Adipocyte (in vitro differentiated cells): ENCODE measurements around the gene THEM4.
A peak's percentile ranks its signal among the peaks of the same experiment; 100 is the strongest.

Experiments used
- DNase-seq: peaks from one replicate; pipeline ENCODE4 v3.0.0-alpha.2; 2015; ENCODE audit warnings: low read depth
- H3K27me3 ChIP-seq: replicated peaks from 2 replicates; pipeline ENCODE4 v1.7.0; 2013; ENCODE audit warnings: mild to moderate bottlenecking, low read length, moderate library complexity; ENCODE audit not compliant: control insufficient read depth, insufficient read depth
- H3K36me3 ChIP-seq: 2 replicates; pipeline ENCODE4 v1.7.0; 2013; ENCODE audit warnings: low read length, mild to moderate bottlenecking, moderate library complexity; ENCODE audit not compliant: control insufficient read depth, insufficient read depth, severe bottlenecking
- H3K4me1 ChIP-seq: 2 replicates; pipeline ENCODE4 v1.7.0; 2013; ENCODE audit warnings: mild to moderate bottlenecking, low read length, moderate library complexity; ENCODE audit not compliant: control insufficient read depth, insufficient read depth
- H3K4me3 ChIP-seq: 2 replicates; pipeline ENCODE4 v1.7.0; 2013; ENCODE audit warnings: mild to moderate bottlenecking, low read length, moderate library complexity
- H3K9ac ChIP-seq: 2 replicates; pipeline ENCODE4 v1.7.0; 2013; ENCODE audit warnings: mild to moderate bottlenecking, low read length, moderate library complexity
- H3K9me3 ChIP-seq: 2 replicates; pipeline ENCODE4 v1.7.0; 2013; ENCODE audit warnings: mild to moderate bottlenecking, low read length, moderate library complexity; ENCODE audit not compliant: control insufficient read depth

The THEM4 gene

DNA sequence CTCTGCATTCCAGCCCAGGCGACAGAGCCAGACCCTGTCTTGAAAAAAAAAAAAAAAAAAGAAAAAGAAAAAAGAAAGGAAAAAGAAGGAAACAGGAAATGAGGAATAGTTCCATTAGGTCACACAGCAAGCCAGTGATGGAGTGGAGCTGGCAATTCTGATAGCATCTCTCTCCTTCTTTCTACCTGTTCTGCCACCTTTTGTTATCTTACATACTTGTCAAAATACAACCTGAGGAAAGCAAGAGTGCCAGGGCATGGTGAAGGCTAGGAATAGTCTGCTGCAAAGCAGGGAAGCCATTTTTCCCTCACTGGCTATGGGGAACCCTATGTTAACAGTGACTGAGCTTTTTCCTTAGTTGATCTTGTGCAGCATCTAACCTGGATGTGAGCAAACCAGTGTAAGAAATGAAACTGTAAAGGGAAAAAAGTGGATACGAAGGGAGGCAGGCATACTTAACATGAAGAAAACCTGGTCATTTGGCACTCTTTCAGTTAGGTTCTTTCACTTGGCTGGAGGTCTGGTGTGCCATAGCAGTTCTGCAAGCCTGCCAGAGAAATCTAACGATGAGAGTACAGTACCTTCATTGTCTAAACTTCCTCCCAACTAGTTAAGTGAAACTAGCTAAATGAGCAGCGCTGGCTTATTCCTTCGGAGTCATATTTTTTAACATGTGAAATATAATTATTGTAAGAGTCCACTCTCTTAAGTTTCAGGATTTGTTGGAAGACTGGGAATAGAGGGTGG, 37.9 kb downstream of the THEM4 start:
- no peak overlapping the region for H3K9ac ChIP-seq
- H3K4me1 ChIP-seq = peaks cover 12% of the 10 kb centered on the region
- no peak overlapping the region for H3K4me3 ChIP-seq
- H3K36me3 ChIP-seq = peaks cover 17% of the 10 kb centered on the region
- H3K27me3 ChIP-seq = no peaks in the 10 kb centered on the region
- H3K9me3 ChIP-seq = no peaks in the 10 kb centered on the region
- DNase-seq = no peak

DNA sequence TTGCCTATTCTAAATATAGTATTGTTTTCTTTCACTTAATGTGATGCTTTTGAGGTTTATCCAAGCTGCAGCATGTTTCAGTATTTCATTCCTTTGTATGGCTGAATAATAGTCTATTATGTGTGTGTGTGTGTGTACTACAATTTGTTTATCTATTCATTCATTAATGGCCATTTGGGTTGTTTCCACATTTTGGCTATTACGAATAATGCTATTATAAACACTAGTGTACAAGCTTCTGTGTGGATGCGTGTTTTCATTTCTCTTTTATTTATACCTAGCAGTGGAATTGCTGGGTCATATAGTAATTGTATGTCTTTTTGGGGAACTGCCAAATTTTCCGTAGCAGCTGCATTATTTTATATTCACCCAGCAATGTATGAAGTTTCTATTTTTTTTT, 40.8 kb downstream of the THEM4 start:
- Histone ChIP-seq H3K9me3 (no peaks in the 10 kb centered on the region), H3K4me1 (peaks cover 23% of the 10 kb centered on the region), H3K27me3 (no peaks in the 10 kb centered on the region), H3K9ac (no peak overlapping the region), H3K36me3 (peaks cover 4% of the 10 kb centered on the region), H3K4me3 (no peak overlapping the region)
- DNase-seq = no peak

DNA sequence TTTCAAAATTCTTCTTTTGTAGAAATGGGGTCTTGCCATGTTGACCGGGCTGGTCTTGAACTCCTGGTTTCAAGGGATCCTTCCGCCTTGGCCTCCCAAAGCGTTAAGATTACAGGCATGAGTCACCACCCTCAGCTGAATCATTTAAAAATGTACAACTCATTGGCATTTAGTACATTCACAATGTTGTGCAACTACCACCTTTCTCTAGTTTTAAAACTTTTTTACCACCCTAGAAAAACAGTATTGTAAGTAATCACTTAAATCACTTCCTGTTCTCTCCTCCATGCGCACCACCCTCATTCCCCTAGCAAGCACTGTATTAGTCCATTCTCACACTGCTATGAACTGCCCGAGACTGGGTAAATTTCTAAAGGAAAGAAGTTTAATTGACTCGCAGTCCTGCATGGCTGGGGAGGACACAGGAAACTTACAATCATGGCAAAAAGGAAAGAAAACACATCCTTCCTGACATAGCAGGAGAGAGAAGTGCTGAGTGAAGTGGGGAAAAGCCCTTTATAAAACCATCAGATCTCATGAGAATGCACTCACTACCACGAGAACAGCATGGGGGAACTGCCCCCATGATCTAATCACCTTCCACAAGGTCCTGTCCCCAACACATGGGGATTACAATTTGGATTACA, 41.4 kb downstream of the THEM4 start:
- H3K27me3 ChIP-seq = no peaks in the 10 kb centered on the region
- peak overlapping the region; percentile 48 for H3K9ac ChIP-seq
- DNase-seq = peak; percentile 68
- H3K9me3 ChIP-seq = no peaks in the 10 kb centered on the region
- H3K4me3 ChIP-seq = peak overlapping the region; percentile 31
- no peaks in the 10 kb centered on the region for H3K36me3 ChIP-seq
- H3K4me1 ChIP-seq = peaks cover 23% of the 10 kb centered on the region

DNA sequence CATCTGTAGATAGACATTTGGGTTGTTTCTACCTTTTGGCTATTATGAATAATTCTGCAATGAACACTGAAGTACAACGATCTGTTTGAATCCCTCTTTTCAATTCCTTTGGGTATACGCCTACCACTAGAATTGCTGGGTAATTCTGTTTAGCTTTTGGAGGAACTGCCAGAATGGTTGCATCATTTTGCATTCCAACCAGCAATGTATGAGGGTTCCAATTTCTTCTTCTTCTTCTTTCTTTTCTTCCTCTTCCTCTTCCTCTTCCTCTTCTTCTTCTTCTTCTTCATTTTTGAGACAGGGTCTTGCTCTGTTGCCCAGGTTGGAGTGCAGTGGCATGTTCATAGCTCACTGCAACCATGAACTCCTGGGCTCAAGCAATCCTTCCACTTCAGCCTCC, 42.0 kb downstream of the THEM4 start:
- no peak overlapping the region for H3K4me3 ChIP-seq
- H3K9ac ChIP-seq = no peak overlapping the region
- no peaks in the 10 kb centered on the region for H3K9me3 ChIP-seq
- H3K36me3 ChIP-seq = no peaks in the 10 kb centered on the region
- H3K27me3 ChIP-seq = no peaks in the 10 kb centered on the region
- no peak for DNase-seq
- peaks cover 23% of the 10 kb centered on the region for H3K4me1 ChIP-seq

DNA sequence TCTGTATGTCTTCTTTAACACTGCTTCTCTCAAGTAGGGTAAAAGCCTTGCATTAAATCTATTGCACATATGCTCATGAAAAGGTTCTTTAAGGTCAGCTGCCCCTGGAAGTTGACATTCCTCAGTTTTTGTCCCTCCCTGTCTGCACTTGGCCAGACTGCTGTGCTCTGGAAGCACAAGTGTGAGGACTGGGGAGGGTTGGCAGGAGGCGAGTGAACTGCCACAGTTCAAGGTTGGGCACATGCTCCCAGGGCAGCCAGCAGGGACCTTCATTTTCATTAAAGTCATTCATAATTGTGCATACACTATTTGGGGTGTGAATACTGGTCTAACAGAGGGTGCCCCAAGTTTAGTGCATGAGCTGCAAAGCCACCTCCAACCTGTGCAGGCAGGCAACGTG, 44.9 kb downstream of the THEM4 start:
- Histone ChIP-seq H3K27me3 (peaks cover 5% of the 10 kb centered on the region), H3K36me3 (no peaks in the 10 kb centered on the region), H3K9ac (no peak overlapping the region), H3K4me3 (no peak overlapping the region), H3K4me1 (peaks cover 23% of the 10 kb centered on the region), H3K9me3 (no peaks in the 10 kb centered on the region)
- DNase-seq = no peak

DNA sequence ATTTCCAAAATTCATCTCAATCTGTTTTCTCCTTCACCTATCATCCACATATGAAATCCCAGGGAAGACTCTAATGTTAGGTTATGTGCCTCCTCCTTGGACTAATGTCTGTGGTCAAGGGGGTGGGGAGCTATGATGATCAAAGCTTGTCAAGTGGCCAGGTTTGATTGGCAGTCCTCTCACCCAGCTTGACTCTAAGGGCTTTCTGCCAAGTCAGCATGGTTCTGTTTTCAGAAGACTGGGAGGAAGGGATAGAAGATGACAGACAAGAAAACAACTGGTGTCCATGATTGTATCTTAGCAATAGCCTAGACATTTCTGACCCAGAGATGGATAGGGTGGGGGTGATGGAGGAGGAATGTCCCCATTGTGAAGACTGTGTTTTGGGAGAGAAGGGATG, 46.7 kb downstream of the THEM4 start:
- DNase-seq = no peak
- Histone ChIP-seq H3K36me3 (no peaks in the 10 kb centered on the region), H3K4me3 (no peak overlapping the region), H3K9me3 (no peaks in the 10 kb centered on the region), H3K4me1 (peaks cover 18% of the 10 kb centered on the region), H3K27me3 (peaks cover 5% of the 10 kb centered on the region), H3K9ac (no peak overlapping the region)

DNA sequence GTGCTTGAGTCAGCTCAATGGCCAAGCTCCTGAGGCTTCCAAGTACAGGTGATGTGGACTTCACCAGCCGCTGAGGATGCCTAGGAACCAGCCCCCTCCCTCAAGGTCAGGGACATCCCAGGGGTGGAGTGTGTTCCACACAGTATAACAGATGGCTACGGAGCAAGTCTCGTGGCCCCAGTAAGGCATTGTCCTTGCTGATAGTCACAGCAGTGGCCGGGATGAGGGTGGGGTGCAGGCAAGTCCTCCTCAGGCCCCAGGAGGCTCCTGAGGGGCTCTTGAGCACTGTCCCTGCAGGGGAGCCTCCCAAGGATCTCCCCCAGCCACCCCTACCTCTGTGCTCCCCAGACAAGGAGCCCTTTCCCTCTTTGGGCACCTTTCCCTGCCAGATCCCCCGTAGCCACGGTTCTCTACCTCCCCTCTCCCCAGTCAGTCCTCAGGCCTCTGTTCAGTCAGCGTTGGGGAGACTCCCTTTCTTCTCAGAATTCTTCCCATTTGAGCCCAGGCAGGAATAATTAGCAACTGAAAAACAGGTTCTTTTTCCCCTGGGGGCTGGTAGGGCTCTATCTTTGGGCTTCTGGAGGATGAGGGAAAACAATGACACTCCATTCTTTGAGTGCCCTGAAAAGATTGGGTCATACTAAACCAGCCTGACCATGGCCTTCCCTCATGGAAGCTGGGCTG, 48.7 kb downstream of the THEM4 start:
- Histone ChIP-seq H3K9me3 (no peaks in the 10 kb centered on the region), H3K4me1 (peaks cover 22% of the 10 kb centered on the region), H3K9ac (no peak overlapping the region), H3K4me3 (no peak overlapping the region), H3K27me3 (peaks cover 5% of the 10 kb centered on the region), H3K36me3 (no peaks in the 10 kb centered on the region)
- DNase-seq = no peak

DNA sequence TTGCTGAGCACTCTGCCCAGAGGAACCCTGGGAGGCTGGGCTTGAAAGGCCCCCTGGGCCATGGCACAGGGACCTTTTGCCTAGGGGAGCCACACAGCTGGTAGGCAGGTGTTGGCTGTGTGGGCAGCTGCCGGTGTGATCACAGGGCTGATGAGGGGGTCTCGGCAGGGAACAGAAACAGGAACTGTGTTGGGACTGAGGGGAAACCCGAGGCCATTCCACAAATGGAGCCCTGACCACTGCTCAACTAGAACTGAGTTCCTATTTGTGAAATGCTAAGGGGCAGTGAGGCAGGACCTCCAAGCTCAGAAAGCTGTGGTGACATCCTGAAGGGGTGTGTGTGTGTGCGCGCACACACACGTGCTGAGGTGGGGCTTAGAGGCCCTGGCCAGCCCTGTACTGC, 49.4 kb downstream of the THEM4 start:
- Histone ChIP-seq H3K27me3 (peaks cover 5% of the 10 kb centered on the region), H3K36me3 (no peaks in the 10 kb centered on the region), H3K4me1 (peaks cover 28% of the 10 kb centered on the region), H3K4me3 (no peak overlapping the region), H3K9ac (no peak overlapping the region), H3K9me3 (no peaks in the 10 kb centered on the region)
- no peak for DNase-seq

DNA sequence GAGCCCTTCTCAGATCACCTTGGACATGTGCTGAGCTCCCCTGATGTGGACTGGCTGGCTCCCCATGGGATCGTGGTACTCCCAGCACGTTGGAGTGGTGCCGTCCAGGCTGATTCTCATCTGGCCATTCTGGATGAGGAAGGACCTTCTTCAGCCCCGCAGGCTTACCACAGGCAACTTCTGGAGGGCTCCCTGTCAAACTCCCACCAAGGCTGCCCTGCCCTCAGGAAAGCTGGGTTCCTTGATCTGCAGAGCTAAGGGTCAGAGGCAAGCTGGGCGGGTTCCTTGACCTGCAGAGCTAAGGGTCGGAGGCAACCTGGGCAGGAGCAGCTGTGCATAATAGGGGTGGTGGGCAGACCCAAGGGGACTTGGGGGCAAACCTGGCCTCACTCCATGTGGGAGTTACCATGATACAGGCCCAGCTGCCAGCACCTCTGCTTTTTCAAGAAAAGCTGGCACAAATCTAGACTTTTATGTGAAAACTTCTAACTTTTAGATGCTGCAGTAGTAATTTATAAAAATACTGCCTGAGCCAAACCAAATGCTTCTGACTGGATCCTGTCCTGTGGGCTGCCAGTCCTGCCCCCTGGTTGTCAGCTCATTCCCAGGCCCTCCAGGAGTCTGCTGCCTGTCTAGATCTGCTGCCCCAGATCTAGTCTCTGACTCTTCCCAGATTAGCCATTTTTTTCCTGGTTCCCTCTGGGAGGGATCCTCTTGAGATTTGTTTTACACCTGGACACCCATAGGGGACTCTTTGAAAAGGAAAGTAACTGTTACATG, 50.2 kb downstream of the THEM4 start:
- Histone ChIP-seq H3K9me3 (no peaks in the 10 kb centered on the region), H3K36me3 (no peaks in the 10 kb centered on the region), H3K9ac (no peak overlapping the region), H3K4me3 (no peak overlapping the region), H3K4me1 (peaks cover 21% of the 10 kb centered on the region), H3K27me3 (peaks cover 5% of the 10 kb centered on the region)
- no peak for DNase-seq

DNA sequence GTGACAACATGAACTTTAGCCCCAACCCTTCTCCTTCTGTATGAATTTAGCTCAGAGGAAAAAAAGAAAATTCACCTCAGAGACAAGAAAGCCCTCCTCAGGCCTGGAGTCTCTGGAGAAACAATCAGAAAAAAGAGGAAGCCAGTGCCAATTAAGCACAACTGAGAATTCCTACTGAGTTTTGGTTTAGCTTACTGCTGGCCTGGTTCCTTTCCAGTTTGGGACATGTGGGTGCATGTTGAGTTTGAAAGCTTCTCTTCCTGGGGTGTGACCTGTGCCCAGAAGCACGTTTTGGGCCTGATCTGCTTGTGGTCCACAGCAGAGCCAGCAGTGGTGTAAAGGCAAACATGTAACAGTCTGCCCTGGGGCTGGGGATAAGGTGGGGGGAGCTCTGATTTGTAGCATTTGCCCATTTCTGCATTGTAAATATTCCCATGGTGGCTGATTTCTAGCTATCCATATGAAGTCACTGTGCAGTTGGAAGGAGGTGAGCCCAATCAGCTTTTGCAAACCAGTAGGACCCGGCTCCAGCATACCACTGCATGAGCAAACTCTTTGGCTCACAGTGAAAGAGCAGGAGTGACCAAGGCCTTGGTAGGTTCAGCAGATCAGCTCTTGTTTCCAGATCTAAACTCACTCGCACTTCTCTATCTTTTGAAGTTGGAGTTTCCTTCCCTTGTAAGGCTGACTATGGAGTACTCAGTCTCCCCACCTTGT, 51.1 kb downstream of the THEM4 start:
- H3K9me3 ChIP-seq = no peaks in the 10 kb centered on the region
- H3K4me1 ChIP-seq = peaks cover 17% of the 10 kb centered on the region
- H3K27me3 ChIP-seq = peaks cover 8% of the 10 kb centered on the region
- no peak overlapping the region for H3K9ac ChIP-seq
- H3K4me3 ChIP-seq = no peak overlapping the region
- no peak for DNase-seq
- no peaks in the 10 kb centered on the region for H3K36me3 ChIP-seq
